GM18868 (cell line): ENCODE data around the gene PTPRE.

Experiments used
- ATAC-seq: cut with Tn5 transposase; IDR thresholded peaks from one replicate; pipeline ENCODE4 v1.9.1; 2021; ENCODE audit warnings: mild to moderate bottlenecking, moderate library complexity; ENCODE audit not compliant: unreplicated experiment

PTPRE gene

GRCh38 chr10:128018691-128019090 is 111.8 kb downstream of the PTPRE start:
- ATAC-seq, result no peak

GRCh38 chr10:128022261-128023196 is 115.6 kb downstream of the PTPRE start:
- ATAC-seq, result no peak

DNA sequence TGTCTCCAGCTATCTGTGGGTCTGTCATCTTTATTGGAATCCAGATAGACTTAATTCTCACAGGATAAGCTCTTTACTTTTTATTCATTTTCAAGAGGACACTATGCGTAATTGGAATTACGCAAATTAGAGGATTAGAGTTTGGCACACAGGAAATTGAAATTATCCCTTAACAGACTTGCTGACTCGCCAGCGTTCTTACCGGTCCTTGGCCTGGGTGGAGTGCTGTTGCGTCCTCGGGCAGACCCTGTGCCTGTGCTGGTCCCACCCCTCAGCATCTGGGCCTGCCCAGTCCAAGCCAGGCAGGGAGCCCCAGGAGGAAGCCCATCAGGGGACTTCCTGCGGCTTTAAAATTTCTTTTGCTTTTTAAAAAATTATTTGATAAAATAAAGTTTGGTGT is 117.5 kb downstream of the PTPRE start:
- no peak for ATAC-seq

GRCh38 chr10:128025437-128025836 is 118.5 kb downstream of the PTPRE start:
- ATAC-seq, result no peak

- no peak for ATAC-seq
These were observed 119.0 kb downstream of the PTPRE start for GRCh38 chr10:128025951-128026350.

DNA sequence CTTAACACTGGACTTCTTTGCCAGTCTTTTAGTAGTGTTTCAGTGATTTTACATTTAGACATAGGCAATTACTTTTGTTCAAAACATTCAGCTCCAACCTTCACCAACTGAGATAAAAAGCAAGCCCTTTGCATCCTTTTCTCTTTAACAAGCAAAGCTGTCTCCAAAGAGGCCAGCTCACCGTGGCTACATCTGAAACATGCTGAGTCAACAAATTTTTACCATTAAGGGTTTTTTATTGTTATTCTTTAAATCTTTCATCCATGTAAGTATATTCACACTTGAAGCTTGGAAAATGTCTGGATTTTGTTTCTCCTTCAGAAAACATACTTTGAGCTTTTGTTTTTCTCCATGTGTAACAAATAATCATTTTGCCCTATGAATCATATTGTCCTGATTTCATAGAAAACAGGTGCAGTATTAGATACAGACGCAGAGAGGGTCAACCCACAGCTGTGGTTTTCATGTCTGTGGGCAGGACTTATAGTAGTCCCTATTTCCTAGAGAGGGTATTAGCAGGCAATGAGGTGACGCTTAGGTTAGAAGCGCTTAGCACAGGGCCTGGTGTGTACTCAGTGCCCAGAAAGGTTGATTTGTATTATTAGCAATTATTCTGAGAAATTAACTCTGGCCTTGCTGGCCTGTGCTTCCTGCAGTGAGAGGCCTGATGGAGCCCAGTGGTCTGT is 119.9 kb downstream of the PTPRE start:
- ATAC-seq, result no peak

DNA sequence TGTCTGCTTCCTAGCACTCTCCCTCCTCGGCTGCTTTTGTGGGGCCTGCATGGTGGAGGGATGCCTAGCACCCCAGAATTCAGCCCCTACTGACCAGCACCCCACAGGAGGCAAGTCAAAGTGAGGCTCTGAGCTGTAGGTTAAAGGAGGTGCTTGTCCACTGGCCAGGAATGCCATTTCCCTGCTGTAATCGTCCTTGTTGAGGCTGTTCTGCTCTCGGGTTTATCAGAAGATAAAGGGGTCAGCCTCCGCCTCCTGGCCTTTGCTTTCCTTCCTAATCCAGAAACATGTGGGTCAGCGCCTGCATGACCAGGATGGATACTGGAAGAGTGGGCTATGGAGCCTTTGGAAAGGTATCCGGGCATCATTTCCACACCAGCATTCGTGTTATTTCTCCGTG is 120.4 kb downstream of the PTPRE start:
- ATAC-seq, result no peak

DNA sequence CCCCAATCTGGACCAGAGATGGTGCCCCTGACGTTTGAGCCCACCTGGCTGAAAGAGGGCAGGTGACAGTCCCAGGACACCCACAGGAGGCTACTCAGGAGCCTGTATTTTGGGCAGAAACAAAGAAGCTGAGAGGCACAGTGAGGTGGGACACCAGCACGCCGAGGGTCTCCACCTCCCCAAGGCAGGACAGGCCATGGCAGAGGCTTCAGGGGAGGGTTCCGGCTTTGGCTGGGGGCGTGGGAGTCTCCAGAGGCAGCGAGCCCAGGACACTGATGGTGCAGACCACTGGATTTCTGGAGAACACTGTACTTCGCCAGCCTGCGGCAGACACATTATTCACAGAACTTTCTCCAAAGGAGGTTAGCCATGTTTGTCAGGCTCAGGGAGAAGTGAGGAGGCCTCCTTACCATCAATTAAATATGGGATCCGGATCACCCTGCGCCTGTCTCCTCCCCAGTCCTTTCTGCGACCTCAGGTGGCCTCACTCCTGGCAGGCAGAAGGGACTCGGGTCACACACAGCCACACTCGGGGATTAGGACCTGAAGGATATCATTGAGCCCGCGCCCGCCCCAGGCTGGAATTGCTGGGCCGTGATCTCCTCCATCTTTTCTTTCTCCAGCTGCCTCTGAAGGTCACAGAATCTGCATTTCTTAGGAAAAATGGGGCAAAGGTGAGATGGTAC is 121.1 kb downstream of the PTPRE start:
- ATAC-seq, result no peak

- ATAC-seq, result no peak
These were observed 121.8 kb downstream of the PTPRE start for GRCh38 chr10:128028508-128029289.

- ATAC-seq, result no peak
These were observed 122.4 kb downstream of the PTPRE start for GRCh38 chr10:128029290-128029651.

DNA sequence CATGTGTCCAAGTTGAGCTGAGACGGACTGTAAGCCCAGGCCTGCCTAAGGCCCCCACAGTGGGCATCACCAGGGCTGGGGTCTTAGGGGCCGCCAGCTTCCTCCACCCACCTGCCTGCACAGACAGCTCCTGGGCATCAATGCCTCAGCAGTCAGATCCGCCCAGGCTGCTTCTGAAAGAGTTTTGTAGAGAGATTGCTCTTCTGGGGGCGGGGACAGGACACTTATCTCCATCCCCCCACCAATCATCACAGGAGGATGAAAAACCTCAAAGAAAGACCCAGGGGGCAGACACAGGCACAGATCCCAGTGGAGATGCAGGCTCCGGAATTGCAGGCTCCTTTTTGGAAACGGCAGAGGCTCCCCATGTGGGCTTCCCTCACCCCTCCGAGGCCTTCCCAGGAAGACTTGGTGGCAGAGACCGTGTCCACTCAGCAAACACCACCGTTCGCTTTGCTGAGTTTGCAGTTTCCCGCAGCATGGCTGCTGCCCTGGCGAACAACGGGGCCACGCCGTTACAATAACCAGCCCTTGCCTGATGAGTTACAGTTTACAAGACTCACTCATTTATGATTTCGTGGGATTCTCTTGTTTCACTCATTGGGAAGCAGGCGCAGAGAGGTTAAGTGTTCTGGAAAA is 122.9 kb downstream of the PTPRE start:
- no peak for ATAC-seq

DNA sequence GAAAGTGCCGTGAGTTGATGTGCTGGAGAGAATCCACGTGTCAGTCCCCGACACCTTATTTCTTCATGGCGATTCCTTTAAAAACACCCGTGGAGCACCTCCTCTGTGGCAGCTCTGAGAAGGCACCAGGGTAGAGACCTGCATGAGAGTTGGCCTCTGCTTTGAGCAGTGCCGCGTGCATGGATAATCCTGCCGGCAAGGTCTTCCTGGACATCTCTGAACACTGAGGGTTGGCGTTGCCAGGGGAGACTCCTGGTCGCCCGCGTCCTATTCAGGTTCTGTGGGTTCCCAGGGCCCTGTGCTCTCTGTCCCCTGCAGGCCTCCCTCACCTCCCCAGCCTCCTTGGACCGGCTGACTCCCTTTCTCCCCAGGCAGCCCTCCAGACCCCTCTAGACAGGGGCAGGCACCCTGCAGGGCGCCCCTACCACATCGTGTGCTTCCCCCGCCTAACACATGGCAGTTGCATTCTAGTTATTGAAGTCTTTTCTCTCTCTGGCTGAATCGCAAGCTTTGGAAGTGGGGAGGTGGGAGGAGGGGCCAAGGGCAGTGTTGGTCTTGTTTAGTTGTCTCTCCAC is 123.7 kb downstream of the PTPRE start:
- no peak for ATAC-seq

- ATAC-seq, result no peak
These were observed 124.3 kb downstream of the PTPRE start for GRCh38 chr10:128031216-128031615.

GRCh38 chr10:128032466-128032865 is 125.6 kb downstream of the PTPRE start:
- ATAC-seq, result no peak

DNA sequence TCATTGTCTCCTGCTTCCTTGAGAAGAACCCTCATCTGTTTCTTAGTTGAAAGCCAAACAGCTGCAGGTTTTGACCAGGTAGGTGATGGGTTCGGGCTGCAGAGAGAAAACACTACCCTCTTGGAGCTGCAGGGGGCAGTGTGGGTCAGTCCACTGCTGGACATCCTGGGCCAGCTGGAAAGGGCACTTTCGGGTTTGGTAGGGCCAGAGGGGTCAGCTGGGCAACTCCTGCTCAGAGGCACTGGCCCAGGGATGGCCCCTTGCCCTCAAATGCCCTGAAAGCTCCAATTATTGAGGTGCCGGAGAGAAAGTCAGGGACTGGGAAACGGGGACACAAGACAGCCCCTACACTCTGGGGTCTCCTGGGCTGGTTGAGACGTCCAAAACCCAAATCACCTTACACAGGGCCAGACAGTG is 128.7 kb downstream of the PTPRE start:
- ATAC-seq, result peak; percentile 81

- ATAC-seq, result no peak
These were observed 129.2 kb downstream of the PTPRE start for GRCh38 chr10:128036011-128036615.

- no peak for ATAC-seq
These were observed 130.0 kb downstream of the PTPRE start for GRCh38 chr10:128036746-128037543.

- ATAC-seq, result no peak
These were observed 133.2 kb downstream of the PTPRE start for GRCh38 chr10:128040096-128040495.

GRCh38 chr10:128040681-128041080 is 133.8 kb downstream of the PTPRE start:
- no peak for ATAC-seq
